ENCODE data around the gene IFTAP. TPM values are rescaled to one million over a fixed set of nuclear protein-coding genes. Genes with fewer than 3 reads are reported as not detected.
A peak's percentile ranks its signal among the peaks of the same experiment; 100 is the strongest.
"Not testable (repeated sequence)": the region's sequence is repeated elsewhere in the genome, so short reads cannot be mapped to it uniquely, and the experiment has no call there.

Gene IFTAP
- total RNA-seq (10 to 100 TPM; 38.5 to 77.3 (median 55.3) TPM), polyA plus RNA-seq (10 to 100 TPM; 12.7 to 28.8 (median 19.9) TPM)

GRCh38 chr11:36594316-36594989, at the start of gene IFTAP:
IFTAP (plus strand) TSS chr11:36594502; CDS start chr11:36610104, 15,602 bp downstream.
- no peaks in the 10 kb centered on the region for H3K36me3 ChIP-seq
- intact Hi-C loops (cut with DNase I): no loop called here
- H3K4me1 ChIP-seq: peaks cover 0 to 17% (median 10%) of the 10 kb centered on the region in 4 donors
- peak within 1 kb of the TSS; percentile 70 to 76 (median 74) for H3K27ac ChIP-seq
- H3K4me3 ChIP-seq: peak within 1 kb of the TSS; percentile 66 to 71 (median 69)
- no peaks in the 10 kb centered on the region for H3K27me3 ChIP-seq
- TF ChIP-seq CTCF (IDR thresholded peaks at IDR 0.05): no peak
- no peak for TF ChIP-seq EP300 (IDR thresholded peaks at IDR 0.05)
- TF ChIP-seq POLR2AphosphoS5 (IDR thresholded peaks at IDR 0.05): peak in 3 of 4 donors; percentile 18 to 74 (median 34)
- TF ChIP-seq POLR2A (IDR thresholded peaks at IDR 0.05): no peak
- WGBS, 2 donors: 1 to 2% methylated on average over 29 of the region's 29 CpGs
- peak; percentile 68 for DNase-seq
- no peaks in the 10 kb centered on the region for H3K9me3 ChIP-seq

- no peaks in the 10 kb centered on the region for H3K9me3 ChIP-seq
- 13 to 60% methylated on average over 1 of the region's 1 CpG for WGBS, 2 donors
- H3K4me1 ChIP-seq: no peaks in the 10 kb centered on the region
- H3K27ac ChIP-seq: no peak overlapping the region
- intact Hi-C loops (cut with DNase I): no loop called here
- no peaks in the 10 kb centered on the region for H3K27me3 ChIP-seq
- TF ChIP-seq CTCF (IDR thresholded peaks at IDR 0.05) (no peak), EP300 (IDR thresholded peaks at IDR 0.05) (no peak), POLR2A (IDR thresholded peaks at IDR 0.05) (no peak), POLR2AphosphoS5 (IDR thresholded peaks at IDR 0.05) (no peak)
- no peak for DNase-seq
- no peaks in the 10 kb centered on the region for H3K36me3 ChIP-seq
- H3K4me3 ChIP-seq: no peak overlapping the region
These were observed 43.8 kb upstream of the IFTAP start for GRCh38 chr11:36550385-36551115.

- H3K4me3 ChIP-seq; H3K27ac ChIP-seq; H3K36me3 ChIP-seq; H3K9me3 ChIP-seq; H3K4me1 ChIP-seq; H3K27me3 ChIP-seq; intact Hi-C loops (cut with DNase I); DNase-seq: not testable (repeated sequence)
- WGBS, 2 donors: 97 to 98% methylated on average over 15 of the region's 17 CpGs
These were observed 36.9 kb upstream of the IFTAP start for GRCh38 chr11:36557390-36557789.

GRCh38 chr11:36557991-36558390, 36.3 kb upstream of the IFTAP start:
- H3K4me3 ChIP-seq: no peak overlapping the region
- TF ChIP-seq EP300 (IDR thresholded peaks at IDR 0.05) (no peak), CTCF (IDR thresholded peaks at IDR 0.05) (no peak), POLR2A (IDR thresholded peaks at IDR 0.05) (no peak), POLR2AphosphoS5 (IDR thresholded peaks at IDR 0.05) (no peak)
- H3K27me3 ChIP-seq: no peaks in the 10 kb centered on the region
- peaks cover 0 to 4% (median 0%) of the 10 kb centered on the region in 4 donors for H3K9me3 ChIP-seq
- no peak overlapping the region for H3K27ac ChIP-seq
- no peaks in the 10 kb centered on the region for H3K4me1 ChIP-seq
- no peaks in the 10 kb centered on the region for H3K36me3 ChIP-seq
- no peak for DNase-seq
- intact Hi-C loops (cut with DNase I): no loop called here

- Histone ChIP-seq H3K4me3 (no peak overlapping the region), H3K9me3 (peaks cover 0 to 4% (median 0%) of the 10 kb centered on the region in 4 donors), H3K27ac (no peak overlapping the region), H3K36me3 (no peaks in the 10 kb centered on the region), H3K27me3 (no peaks in the 10 kb centered on the region), H3K4me1 (no peaks in the 10 kb centered on the region)
- WGBS, 2 donors: 30 to 43% methylated on average over 4 of the region's 4 CpGs
- DNase-seq: no peak
- intact Hi-C loops (cut with DNase I): no loop called here
- TF ChIP-seq EP300 (IDR thresholded peaks at IDR 0.05): no peak
- no peak for TF ChIP-seq POLR2AphosphoS5 (IDR thresholded peaks at IDR 0.05)
These were observed 35.5 kb upstream of the IFTAP start for GRCh38 chr11:36558571-36559413.
